ENCODE results near the gene ASB2.
A peak's percentile ranks its signal among the peaks of the same experiment; 100 is the strongest.

ASB2 gene

DNA sequence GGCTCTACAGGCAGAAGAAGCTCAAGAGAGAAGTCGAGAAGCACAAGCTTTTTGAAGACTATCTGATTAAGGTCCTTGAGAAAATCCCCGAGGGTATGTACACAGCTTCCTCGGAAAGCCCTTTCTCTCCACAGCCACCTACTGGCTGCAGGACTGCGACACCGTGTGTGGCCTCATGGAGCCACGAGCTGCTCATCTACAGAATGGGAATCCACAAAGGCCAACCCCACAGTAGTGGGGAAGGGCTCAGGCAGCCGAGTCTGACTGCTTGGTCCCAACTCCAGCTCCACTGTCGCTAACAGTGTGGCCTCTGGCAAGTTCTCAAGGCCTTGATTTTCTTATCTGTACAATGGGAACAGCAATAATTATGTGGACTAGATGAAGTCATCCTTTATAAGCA is 23.2 kb upstream of the ASB2 start:
- no peak for DNase-seq

DNA sequence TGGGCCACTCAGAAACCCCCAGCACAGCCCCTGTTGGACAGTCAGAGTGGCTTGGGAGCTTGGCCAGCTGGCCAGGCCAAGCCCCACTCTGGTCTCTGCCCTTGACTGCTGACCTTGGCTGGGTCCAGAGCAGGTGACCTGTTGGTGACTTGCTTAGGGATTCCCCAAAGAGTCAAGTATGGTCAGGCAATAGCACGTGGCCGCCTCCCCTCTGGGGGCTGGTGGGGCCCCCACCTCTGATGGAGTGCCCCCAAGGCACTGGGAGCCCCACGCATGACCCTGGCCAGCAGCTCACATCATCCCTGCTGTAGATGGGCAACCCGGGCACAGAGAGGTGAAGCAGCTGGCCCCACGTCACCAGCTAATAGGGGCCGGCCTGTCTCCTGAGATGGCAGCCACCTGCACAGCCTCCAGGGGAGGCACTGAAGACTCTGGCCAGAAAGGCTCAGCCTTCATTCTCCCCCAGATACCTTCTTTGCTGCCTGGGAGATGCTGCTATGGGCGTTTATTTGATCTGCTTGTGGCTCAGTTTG is 22.6 kb upstream of the ASB2 start:
- DNase-seq: no peak

DNA sequence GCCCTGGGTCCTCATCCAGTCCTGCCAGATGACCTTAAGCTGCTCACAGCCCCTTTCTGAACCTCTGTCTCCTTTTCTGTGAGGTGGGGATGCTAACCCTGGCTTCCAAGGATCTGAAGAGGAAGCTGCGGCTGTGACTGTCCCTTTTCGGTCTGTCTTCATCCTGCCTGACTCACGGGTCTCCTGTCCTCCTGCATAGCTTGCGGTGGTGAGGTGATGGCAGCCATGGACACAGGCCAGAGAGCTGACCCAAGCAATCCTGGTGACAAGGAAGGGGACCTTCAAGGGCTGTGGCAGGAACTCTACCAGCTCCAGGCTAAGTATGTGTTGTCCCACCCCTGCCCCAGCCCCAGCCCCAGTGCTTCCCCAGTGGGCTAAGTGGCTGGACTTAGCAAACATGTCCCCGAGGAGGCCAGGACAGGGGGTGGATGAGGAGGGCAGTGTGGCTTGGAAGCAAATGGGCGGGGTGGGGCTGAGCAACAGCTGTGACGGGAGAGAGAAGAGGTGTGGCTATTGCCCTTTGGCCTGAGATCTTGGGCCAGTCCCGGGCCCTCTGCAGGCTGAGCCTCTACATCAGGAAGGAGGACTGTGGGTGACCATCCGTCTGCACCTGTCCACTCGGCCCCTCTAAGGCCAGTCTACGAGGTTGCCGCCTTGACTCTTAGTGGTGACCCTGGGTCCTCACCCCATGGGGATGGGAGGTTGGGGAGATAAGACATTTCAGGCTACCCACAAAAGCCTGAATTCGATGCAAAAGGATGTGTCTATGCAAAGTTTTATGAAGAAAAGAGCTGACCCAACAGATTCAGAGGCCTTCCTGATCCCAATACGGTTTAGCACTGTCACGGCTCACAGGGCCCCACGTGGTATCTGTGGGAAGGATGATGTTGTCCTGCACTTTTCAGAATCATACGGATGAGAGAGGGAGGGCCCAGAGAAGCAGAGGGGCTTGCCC is 21.8 kb upstream of the ASB2 start:
- no peak for DNase-seq

DNA sequence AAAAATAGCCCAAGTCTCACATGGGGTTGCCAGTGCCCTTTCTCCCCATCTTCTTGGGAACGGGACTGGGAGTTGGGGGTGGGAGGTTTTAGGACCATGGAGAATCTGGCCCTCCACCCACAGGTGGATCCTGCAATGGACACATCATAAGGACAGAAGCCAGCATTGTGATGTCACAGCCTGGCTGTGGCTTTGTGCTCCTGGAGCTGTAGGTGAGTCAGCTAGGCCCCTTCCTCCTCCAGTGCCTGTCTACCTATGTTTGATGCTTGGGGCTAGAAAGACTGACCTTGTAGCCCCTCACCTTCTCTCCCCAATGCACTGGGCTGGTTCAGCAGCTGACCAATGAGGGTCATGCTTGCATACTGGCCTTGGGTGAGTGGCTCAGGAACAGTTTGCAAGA is 20.7 kb upstream of the ASB2 start, which contains the start of gene CCDC197:
Gene CCDC197 (plus strand): TSS at position 220 of the 400 bp plus-strand sequence. CDS start 831 bp downstream, outside the sequence.
- peak; percentile 32 for DNase-seq

DNA sequence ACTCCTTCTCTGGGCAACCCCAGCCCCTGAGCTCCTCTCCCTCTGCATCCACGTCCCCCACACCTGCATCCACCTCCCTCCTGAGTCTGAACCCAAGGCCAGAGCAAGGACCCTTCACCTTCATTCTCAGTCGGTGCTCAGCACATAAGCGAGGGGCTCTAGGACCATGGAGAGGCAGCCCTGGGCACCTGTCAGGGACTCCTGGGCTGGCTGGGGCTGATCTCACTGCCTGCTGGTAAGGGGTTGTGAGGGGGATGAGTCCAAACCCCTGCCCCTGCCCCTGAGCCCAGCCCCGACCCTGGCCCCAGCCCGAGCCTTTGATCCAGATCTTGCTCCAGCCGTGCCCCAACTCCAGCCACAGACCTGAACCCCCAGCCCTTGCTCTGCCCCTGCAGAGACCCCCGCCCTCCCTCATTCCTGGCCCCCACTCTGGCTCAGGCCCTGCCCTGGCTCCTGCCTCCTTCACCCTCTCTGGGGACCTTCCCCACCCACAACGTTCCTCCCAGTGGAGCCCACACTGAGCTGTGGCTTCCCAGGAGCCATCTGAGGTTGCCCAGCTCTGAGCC is 19.8 kb upstream of the ASB2 start:
- no peak for DNase-seq

DNA sequence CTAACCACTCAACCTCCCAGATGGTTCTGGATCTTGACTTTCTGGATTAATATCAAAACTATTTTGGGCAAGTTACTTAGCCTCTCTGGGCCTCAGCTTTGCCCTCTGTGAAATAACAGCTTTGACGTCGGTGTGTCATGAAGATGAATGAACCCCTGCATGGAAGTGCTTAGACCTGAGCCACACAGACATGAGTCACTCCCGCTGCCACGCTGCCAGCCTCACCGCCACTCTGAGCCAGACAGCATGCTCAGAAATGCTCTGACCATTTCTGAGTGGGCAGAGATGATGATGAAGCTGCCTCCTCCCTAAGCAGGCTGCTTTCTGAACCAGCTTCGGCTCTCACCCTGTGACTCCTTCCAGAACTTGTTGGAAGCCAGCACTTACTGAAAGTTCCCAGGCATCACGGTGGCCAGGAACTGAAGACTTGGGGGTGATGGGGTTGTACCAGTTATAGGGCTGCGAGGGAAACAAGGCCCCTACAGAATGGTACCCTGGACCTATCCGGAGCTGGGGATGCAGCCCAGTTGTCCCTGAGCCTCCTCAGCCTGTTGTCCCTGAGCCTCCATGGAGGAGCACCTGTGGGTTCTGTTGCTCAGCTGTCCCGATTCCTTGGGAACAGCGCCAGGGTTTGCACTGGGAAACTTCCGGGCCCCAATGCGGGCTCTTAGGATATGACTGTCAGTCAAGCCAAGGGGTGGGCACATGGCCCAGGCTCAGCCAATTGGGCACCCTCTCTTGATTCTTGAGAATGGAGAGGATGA is 18.7 kb upstream of the ASB2 start:
- DNase-seq: peak; percentile 56

DNA sequence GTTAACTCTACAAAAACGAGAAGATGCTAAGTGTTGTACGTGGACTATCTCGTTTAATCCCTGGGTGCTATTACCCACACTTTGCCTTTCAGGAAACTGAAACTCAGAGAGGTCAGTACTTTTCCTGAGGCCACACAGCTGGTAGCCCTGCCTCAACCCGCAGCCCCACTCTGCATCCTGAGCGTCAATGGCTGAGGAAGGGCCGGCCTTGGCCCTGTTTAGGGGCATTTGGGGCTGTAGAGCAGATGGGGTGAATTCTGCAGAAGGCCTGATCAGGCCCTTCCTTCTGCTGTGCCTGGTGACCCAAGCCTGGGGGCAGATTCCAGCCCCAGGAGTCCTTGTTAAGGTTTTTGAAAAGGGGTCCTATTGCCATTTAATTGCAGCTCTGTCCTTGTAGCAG is 17.0 kb upstream of the ASB2 start:
- no peak for DNase-seq

DNA sequence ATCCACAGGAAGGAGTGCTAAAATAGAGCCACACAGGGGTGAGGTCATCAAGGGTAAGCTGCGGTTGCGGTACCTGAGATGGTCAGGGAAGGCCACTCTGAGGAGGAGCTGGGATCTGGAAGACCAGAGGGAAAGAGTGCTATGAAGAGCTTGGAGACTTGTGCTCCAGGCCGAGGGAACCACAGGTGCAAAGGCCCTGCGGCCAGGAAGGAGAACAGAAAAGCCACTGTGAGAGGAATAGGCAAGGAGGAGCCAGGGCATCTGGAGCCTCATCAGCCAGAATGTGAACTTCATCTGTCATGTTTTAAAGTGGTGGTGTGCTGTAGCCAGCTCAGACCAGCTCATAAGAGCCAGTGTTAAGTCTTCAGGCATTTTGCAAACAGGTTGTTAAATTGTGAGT is 15.3 kb upstream of the ASB2 start:
- DNase-seq: no peak

DNA sequence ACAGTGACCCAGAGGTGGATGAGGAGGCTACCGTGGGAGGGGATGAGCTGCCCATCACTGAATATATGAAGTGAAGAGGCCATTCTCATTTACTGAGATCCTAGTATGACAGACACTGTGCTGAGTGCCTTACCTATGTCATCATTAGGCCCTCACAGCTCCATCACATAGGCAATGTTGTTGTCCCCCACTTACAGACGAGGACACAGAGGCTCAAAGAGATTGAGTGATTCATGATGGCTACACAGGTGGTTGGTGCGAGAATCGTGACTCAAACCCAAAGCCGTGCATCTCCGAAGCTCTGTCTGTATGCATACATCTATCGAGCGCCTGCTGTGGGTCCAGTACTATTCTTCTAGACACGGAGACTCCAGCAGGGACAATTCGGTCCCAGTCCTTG is 14.8 kb upstream of the ASB2 start:
- no peak for DNase-seq

DNA sequence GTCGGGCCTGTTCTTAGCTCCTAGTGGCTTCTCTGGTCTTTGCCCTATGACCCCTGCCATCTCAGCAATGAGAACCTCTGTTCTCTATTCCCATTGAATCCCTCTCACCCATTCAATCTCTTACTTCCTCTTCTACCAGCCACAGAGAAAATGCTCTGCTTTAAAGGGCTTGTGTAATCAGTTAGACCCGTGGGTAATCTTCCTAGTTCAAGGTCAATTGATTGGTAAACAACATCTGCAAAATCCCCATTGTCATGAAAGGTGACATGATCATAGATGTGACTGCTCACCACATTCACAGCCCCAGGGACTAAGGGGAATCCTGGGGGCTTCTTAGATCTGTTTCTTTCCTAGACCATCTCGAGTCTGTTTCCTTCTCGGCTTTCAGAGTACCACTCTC is 13.6 kb upstream of the ASB2 start:
- DNase-seq: no peak

DNA sequence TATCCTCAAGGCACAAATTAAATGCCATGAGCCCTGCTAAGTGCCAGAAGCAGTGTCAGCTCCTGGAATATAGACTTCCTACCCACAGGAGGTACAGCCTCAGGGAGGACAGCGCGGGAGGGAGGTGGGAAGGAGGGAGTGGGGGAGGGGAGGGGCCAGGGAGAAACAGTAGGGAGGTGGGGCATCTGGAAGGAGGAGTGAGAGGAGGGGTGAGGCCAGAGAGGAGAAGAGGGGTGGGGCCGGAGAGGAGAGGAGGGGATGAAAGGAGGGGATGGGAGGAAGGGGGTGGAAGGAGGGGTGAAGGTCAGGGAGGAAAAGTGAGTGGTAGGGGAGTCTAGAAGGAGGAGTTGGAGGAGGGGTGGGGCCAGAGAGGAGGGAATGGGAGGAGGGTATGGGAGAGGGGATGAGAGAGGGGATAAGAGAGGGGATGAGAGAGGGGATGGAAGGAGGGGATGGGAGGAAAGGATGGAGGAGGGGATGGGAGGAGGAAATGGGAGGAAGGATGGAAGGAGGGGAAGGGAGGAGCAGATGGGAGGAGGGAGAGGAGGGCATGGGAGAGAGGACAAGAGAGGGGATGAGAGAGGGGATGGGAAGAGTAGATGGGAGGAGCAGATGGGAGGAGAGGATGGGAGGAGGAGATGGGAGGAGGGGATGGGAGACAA is 11.6 kb upstream of the ASB2 start:
- DNase-seq: no peak

DNA sequence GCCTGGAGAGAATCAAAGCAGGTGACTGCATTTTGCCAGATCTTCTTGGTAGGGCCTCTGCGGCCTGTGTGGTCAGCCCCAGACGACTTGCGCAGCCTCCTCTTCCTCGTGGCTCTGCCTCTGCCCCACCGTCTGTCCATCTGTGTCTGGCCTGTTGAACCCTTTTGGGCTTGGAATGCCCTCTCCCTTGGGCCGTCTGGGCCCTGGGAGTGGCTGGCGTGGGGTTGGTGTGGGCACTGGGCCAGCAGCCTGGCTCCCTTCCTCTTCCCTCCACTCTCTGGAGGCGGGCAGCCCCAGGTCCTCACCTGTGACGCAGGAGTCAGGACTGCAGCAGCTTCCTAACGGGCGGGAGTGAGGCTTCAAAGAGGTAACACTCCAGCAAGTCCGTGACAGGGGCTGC is 11.0 kb upstream of the ASB2 start:
- DNase-seq: no peak

DNA sequence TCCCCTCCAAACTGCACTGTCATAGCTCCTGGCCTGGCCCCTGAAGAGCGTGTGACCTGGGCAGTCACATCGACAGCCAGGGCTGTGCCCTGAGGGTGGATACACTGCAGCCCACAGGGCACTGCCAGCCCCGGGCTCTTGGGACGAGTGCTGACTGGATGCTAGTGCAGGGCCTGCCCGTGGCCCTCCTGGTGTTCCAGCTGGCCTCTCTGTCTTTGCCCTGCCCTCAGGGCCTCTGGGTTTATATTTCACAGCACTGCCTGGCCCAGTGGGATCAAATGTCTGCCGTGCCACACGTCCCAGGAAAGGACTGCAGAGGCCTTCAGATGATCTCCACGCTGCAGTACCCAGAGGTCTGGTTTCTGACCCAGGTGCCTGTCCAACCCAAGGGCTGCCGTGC is 10.6 kb upstream of the ASB2 start:
- no peak for DNase-seq

DNA sequence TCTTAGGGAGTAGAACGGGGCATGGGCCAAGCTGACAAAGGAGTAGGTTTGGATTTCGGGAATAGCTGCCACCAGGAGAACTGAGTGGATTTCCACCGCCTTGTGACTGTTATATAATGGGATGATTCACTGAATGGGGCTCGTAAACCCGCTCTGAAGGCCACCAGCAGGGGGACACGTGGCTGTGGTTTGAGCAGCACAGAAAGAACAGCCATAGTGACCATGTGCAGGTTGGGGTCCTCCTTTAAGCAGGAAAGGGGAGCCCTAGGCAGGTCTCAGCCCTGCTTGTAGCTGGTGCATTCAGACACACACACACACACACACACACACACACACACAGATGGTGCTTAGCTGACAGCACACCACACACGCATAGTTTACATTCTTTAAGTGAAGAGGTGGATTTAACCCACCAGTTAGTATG is 8.6 kb upstream of the ASB2 start:
- peak; percentile 23 for DNase-seq

DNA sequence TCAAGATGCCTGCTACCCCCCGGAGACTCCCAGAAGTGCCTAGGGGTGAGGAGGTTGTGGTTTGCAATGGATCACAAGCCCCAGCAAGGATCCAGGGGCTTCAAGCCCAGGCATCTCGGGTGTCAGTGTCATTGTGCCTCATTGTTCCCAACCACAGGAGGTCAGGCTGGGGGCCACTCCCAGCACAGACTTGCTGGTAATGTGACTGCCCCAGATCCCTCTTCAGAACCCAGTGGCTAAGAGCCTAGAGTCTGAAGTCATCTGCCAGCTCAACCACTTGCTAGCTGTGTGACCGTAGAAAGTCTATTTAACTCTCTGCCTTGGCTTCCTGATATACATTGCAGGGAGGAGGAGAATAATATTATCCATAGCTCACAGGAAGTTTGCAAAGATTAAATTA is 7.7 kb upstream of the ASB2 start:
- no peak for DNase-seq

DNA sequence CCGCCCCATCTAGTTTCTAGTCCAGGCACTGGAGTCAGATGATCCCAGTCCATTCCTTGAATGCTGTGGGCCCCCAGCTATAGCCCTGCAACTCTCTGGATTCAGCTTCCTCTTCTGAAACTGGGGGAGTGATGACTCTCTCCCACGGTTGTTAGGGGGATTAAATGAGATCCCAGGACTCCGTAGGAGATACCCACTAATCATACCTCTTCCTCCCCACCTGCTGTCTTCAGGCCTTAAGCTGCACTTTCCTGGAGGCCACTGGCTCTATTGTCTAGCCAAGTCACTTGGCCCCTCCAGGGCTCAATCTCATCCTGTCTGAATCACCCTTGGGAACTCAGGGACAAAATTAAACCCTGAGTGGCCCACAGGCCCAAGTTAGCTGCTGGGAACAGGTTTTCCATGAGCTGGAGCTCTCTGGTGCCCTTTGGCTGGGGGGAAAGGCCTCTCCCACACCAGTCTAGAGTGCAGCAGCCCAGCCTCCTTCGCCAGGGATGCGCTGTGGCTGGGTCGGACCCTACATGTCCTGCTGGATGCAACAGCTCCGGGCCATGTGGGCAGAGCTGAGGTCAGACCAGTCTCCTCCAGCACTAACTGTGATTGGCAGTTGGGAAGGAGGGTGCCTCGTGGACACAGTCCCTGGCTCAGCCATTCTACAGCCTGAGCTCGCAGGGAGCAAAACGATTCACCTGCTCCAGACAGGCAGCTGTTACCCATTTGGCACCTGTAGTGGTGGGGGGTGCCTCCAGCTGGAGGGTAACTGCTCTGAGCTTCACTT is 6.0 kb upstream of the ASB2 start:
- no peak for DNase-seq

DNA sequence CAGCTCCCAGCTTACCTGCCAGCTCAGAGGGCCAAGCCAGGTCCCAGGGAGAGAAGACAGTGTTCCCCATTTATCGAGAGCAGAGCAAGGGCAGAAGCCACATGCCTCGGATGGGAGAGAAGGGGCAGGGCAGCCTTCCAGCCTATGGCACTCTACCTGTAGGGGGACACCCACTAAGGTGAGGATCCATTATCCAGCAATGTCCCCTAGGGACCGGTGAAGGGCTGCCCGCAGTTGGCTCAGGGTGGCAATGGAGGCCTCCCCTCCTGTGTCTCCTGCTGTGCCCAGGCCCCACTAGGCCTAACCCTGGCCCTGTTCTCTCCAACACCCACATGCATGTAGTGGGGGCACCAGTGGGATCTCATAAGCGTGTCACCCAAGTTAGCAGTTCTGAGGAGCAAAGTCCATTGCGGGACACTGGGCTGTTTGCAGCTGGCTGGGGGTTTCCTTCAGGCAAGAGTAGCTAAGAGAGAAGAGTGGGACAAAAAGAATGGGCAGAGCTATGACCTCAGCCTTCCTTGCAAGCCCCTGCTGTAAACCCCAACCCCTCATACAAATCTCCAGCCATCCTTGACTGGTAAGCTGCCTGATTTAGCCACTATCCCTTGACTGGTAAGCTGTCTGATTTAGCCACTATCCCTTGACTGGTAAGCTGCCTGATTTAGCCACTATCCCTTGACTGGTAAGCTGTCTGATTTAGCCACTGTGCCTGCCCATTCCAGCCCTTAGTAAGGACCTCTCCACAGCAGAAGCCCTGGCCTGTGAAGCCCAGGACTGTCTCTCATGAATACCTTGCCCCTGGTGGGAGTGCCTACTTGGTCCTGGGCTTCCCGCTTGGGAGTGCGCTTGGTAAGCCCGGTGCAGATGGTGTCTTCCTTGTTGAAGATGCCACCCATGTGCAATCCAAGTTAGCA is 5.2 kb upstream of the ASB2 start:
- DNase-seq: no peak

DNA sequence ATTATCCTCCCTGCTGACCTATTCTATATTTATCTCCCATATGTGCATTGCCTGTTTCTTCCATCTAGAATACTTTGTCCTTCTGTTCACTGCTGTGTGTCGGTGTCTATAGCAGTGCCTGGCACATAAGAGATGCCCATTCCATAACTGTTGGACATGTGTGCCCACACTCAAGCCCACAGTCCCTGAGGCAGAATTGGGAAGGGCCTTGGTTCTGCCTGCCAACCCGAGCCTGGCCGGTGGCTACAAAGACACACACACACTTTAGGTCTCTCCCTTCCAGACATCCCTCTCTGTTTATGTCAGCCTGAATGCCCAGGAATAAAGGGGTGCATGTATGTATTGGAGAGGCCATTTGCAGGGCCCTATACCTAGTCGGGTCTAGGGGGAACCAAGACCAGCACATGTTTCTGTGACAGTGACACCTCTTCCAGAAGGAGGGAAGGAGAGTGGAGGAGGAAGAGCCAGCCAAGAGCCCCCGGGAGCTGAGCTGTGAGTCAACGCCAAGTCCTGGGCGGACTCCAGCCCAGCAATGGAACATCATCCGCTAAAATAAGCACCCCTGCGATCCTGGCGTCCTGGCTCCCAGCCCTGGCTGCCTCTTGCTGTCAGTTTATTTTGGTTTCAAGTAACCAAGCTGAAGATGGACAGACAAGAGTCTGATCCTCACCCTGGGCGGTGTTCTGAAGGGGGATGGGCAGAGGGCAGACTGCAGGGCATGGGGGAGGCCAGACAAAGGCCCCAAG is 4.3 kb upstream of the ASB2 start:
- no peak for DNase-seq

DNA sequence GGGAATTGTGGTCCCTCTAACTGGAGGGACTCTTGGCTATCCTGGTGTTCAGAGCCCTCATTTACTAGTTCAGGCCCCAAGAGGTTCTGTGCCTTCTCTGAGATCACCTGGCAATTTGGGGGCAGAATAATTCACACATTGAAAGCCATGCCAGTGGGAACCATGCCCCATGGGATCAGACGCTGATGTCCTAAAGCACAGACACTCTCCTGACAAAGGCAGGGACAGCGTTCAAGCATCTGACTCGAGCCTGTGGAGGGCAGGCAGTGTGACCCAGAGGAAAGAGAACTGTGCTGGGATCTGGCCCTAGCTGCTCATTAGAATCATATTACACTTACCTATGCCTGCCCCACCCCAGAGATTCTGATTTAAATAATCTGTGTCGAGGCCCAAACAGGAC is 2.4 kb upstream of the ASB2 start:
- DNase-seq: no peak
